Ovary (tissue), 9 donors: ENCODE measurements around the gene UNC5A. TPM values are rescaled to one million over a fixed set of nuclear protein-coding genes. Genes with fewer than 3 reads are reported as not detected.

Experiments
- DNase-seq, 5 donors: peaks; one replicate each; pipeline ENCODE4 v3.0.0-alpha.2; 2019 to 2020
- H3K27ac ChIP-seq, 2 donors: fragments of 200-600 bp; one replicate each; pipeline versions ENCODE4 v1.5.1 to v1.8.0; 2019 to 2022
- H3K27me3 ChIP-seq: fragments of 200-600 bp; one replicate; pipeline ENCODE4 v1.8.0; 2022
- H3K36me3 ChIP-seq: fragments of 200-600 bp; sonication (generic); one replicate; pipeline ENCODE4 v1.5.1; 2019
- H3K4me1 ChIP-seq: one replicate; pipeline ENCODE4 v1.8.1; 2013; ENCODE audit warnings: mild to moderate bottlenecking, moderate library complexity; ENCODE audit not compliant: insufficient read depth
- H3K4me3 ChIP-seq: fragments of 200-600 bp; sonication (generic); one replicate; pipeline ENCODE4 v1.5.1; 2017
- H3K9me3 ChIP-seq, 2 donors: fragments of 200-600 bp in 1 of 2; sonication (generic) in 1 of 2; one replicate each; pipeline versions ENCODE4 v1.5.1 to v1.8.1; 2013 to 2019; ENCODE audit warnings: mild to moderate bottlenecking in 1 of 2, moderate library complexity in 1 of 2
- CTCF ChIP-seq, 3 donors: fragments of 450-650 bp in 2 of 3; fragments of 200-600 bp in 1 of 3; IDR thresholded peaks; one replicate each; pipeline versions ENCODE4 v1.5.1 to v1.8.0; 2016 to 2022; ENCODE audit warnings: antibody characterized with exemption in 3 of 3, mild to moderate bottlenecking in 1 of 3
- EP300 ChIP-seq: sonication (generic); formaldehyde crosslinking; IDR thresholded peaks from one replicate; pipeline ENCODE4 v1.6.1; 2017; ENCODE audit warnings: antibody characterized with exemption
- POLR2A ChIP-seq: fragments of 450-650 bp; IDR thresholded peaks from one replicate; pipeline ENCODE4 v1.6.1; 2017; ENCODE audit warnings: antibody characterized with exemption, mild to moderate bottlenecking, moderate library complexity
- WGBS, 3 donors: extraction: QIAGEN DNeasy Blood & Tissue Kit in 1 of 3; methylation state at CpG; one replicate each; pipeline versions ENCODE4 v1.1.5 to v1.1.7; 2013 to 2017; 5-methylcytosine and 5-hydroxymethylcytosine counted together
- intact Hi-C, 4 donors: fragments of 100-400 bp; cut with DNase I; formaldehyde crosslinking; loops; one replicate each; pipeline versions ENCODE4 v1.11.0 to v1.15.1; 2022 to 2023
- polyA plus RNA-seq, 2 donors: library from polyadenylated mRNA; stranded (reverse); fragments of 200-250 nt in 1 of 2; fragments of 350-450 nt in 1 of 2; fragmentation: Illumina TruSeq in 1 of 2; extraction: RNeasy Lipid Tissue Mini Kit (QIAGEN cat#74804) in 1 of 2; gene quantifications; one replicate each; pipeline ENCODE4 v1.2.3, GENCODE V29; 2013 to 2014
- total RNA-seq, 7 donors: library from RNA; depleted of rRNA in 2 of 7; stranded (reverse); fragments of >200 nt in 2 of 7; fragmentation: NEBNext Ultra II Directional in 3 of 7; extraction: Animal tissue kit (Norgen Biotek cat#: 25700) in 3 of 7; gene quantifications; one replicate each; pipeline versions ENCODE4 v1.1.0 to v1.2.4, GENCODE V29; 2016 to 2023
- donor health status: DM: no; HTN: no; CAD: no; lungs with moderate emphysema.
- donor health status: DM: no; HTN: no; CAD: no.
- donor health status: Bipolar disorder and iron deficiency.
- donor health status: DM: yes; HTN: yes; CAD: no.
- donor health status: DM: no; HTN: no; CAD: no.
- donor health status: DM: yes; HTN: yes; CAD: no.

Gene UNC5A
- total and polyA plus RNA-seq, 9 donors: 0.08 to 0.82 (median 0.26) TPM; not detected in 1

GRCh38 chr5:176848651-176849050, 38.3 kb downstream of the UNC5A start:
- TF ChIP-seq CTCF (IDR thresholded peaks at IDR 0.05) (no peak), POLR2A (no peak), EP300 (no peak)
- H3K4me3 ChIP-seq: no peak overlapping the region
- H3K27ac ChIP-seq: no peak overlapping the region
- H3K4me1 ChIP-seq: no peaks in the 10 kb centered on the region
- no peak for DNase-seq
- no peaks in the 10 kb centered on the region for H3K36me3 ChIP-seq
- no peaks in the 10 kb centered on the region for H3K9me3 ChIP-seq
- no peaks in the 10 kb centered on the region for H3K27me3 ChIP-seq
- 82 to 91% (median 86%) methylated on average over 7 to 13 of the region's 13 CpGs for WGBS, 3 donors
- intact Hi-C loops: no loop called here

GRCh38 chr5:176849611-176850227, 39.4 kb downstream of the UNC5A start:
- no peaks in the 10 kb centered on the region for H3K4me1 ChIP-seq
- no peak overlapping the region for H3K4me3 ChIP-seq
- H3K27me3 ChIP-seq: no peaks in the 10 kb centered on the region
- 73 to 81% (median 76%) methylated on average over 4 to 7 of the region's 7 CpGs for WGBS, 3 donors
- TF ChIP-seq POLR2A (no peak), CTCF (IDR thresholded peaks at IDR 0.05) (no peak), EP300 (no peak)
- DNase-seq: no peak
- intact Hi-C loops: no loop called here
- no peaks in the 10 kb centered on the region for H3K9me3 ChIP-seq
- H3K27ac ChIP-seq: no peak overlapping the region
- no peaks in the 10 kb centered on the region for H3K36me3 ChIP-seq

- H3K4me3 ChIP-seq: no peak overlapping the region
- no peaks in the 10 kb centered on the region for H3K9me3 ChIP-seq
- intact Hi-C loops: no loop called here
- no peaks in the 10 kb centered on the region for H3K4me1 ChIP-seq
- WGBS, 3 donors: 73 to 75% (median 74%) methylated on average over 21 of the region's 21 CpGs
- no peaks in the 10 kb centered on the region for H3K27me3 ChIP-seq
- no peak overlapping the region for H3K27ac ChIP-seq
- DNase-seq: no peak
- TF ChIP-seq POLR2A (no peak), CTCF (IDR thresholded peaks at IDR 0.05) (no peak), EP300 (no peak)
- H3K36me3 ChIP-seq: no peaks in the 10 kb centered on the region
Observed at GRCh38 chr5:176850371-176851245, 40.2 kb downstream of the UNC5A start.

- no peak for TF ChIP-seq POLR2A
- no peak for TF ChIP-seq CTCF (IDR thresholded peaks at IDR 0.05)
- no peak for TF ChIP-seq EP300
- no peak overlapping the region for H3K27ac ChIP-seq
- H3K36me3 ChIP-seq: no peaks in the 10 kb centered on the region
- H3K9me3 ChIP-seq: no peaks in the 10 kb centered on the region
- intact Hi-C loops: no loop called here
- WGBS, 3 donors: 48 to 59% (median 52%) methylated on average over 12 of the region's 12 CpGs
- H3K27me3 ChIP-seq: no peaks in the 10 kb centered on the region
- no peaks in the 10 kb centered on the region for H3K4me1 ChIP-seq
- no peak overlapping the region for H3K4me3 ChIP-seq
- no peak for DNase-seq
Observed at GRCh38 chr5:176851380-176851779, 41.0 kb downstream of the UNC5A start.
